Anterior cingulate cortex (tissue), 58 donors: Measurements from ENCODE around the gene LHFPL6.
A peak's percentile ranks its signal among the peaks of the same experiment; 100 is the strongest.

Source experiments
- DNase-seq, 58 donors: peaks; one replicate each; lab custom pipeline; 2025; lab: John Stamatoyannopoulos, UW

Gene LHFPL6

GRCh38 chr13:39422845-39423565 is 180.0 kb downstream of the LHFPL6 start:
- DNase-seq: no peak

GRCh38 chr13:39419876-39420275 is 183.1 kb downstream of the LHFPL6 start:
- DNase-seq: no peak

GRCh38 chr13:39419068-39419467 is 183.9 kb downstream of the LHFPL6 start:
- peak in 1 of 58 donors; percentile 34 for DNase-seq

DNA sequence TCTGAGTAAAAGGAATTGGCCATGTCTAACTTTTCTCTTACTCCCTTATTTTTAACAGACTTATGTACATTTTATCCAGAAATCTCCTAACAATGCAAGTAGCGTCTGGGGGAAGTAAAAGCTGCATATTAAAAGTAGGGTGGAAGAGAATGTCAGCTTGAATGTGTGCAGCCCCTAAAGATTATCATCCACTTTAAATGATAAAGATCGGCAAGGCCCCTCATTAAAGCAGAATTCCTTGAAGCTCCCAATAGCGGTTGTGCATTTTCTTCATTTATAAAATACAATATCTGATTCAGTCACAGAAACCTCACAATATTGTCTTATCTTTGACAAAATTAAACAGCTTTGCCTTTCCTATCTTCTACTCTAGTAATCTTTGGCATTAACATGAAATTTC is 184.6 kb downstream of the LHFPL6 start:
- DNase-seq: no peak

- peak in 14 of 58 donors; percentile 6 to 77 (median 21) for DNase-seq
Observed at GRCh38 chr13:39417643-39418042, 185.3 kb downstream of the LHFPL6 start.

- DNase-seq: peak in 10 of 58 donors; percentile 1 to 33 (median 9)
Observed at GRCh38 chr13:39417131-39417530, 185.9 kb downstream of the LHFPL6 start.

DNA sequence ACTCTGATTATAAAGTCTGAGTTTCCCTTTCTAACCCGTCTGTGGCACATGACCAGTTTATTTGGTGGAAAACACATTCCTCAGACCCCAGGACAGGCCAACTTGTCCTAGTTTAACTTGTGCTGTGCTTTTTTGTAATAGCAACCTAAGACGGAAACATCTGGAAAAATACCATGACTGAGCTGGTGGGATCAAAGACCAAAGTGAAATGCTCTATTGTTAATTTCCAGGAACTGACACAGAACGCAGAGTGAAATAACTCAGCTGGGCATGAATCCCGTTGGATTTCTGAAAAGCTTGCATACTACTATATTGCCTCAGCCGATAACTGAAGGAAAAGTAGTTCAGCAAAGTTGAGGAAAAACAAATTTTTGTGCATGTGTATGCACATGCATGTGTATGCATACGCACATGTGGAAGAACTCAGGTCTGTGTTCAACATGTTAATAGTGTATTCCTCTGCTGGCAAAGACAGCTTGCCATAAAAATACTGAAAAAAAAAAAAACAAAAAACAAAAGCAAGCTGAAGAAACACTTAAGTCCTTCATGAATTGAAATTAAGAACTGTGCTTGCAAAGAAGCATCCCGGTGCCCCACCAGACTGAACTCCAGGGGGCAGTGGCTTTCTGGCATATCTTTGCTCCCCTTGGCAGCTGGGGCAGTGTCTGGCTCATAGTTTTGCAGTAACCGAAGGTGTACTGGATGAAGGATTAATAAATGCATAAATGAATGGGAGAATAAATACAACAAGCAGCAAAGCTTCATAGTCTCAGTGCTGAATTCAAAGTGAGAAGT is 187.8 kb downstream of the LHFPL6 start:
- DNase-seq: peak in 32 of 58 donors; percentile 1 to 68 (median 18)

- DNase-seq: no peak
Observed at GRCh38 chr13:39414339-39414738, 188.7 kb downstream of the LHFPL6 start.

- DNase-seq: no peak
Observed at GRCh38 chr13:39411511-39411910, 191.5 kb downstream of the LHFPL6 start.

DNA sequence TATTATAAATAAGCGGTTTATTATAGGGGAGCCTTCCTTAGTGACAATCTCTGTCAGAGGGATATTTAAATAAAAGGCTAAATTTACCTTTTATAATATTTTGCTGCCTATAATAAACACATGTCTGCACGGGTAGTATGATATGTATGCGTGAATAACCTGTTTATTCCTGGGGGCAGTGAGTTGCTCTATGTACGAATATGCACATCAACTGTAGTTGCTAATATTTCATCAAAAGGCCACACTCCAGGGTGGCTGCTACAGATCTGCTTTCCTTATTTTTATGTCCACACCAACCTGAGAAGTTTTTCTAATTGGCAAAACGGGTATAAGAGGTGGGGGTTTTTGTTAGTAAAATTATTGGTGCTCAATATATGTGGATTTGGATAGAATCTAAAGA is 192.0 kb downstream of the LHFPL6 start:
- no peak for DNase-seq

GRCh38 chr13:39410096-39410901 is 192.7 kb downstream of the LHFPL6 start:
- peak in 1 of 58 donors; percentile 44 for DNase-seq

- DNase-seq: no peak
Observed at GRCh38 chr13:39408512-39408911, 194.5 kb downstream of the LHFPL6 start.

DNA sequence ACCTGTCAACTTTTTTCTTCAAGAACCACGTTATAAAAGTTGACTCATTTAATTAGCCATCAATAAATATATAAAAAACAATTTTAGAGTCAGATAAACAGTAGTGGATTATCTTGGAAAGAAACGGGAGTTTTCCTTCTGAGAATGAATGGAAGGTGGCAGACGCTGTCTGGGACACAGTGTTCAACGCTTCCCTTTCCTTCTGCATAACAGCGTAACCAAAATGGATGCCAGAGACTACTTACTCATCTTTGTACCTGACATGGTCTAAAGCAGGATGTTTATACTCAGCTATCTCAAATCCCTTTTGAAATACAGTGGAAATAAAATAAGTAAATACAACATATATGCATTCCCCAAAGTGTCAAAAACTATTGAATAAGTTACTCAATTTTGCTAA is 195.2 kb downstream of the LHFPL6 start:
- DNase-seq: no peak

GRCh38 chr13:39407138-39407537 is 195.9 kb downstream of the LHFPL6 start:
- DNase-seq: no peak

GRCh38 chr13:39406688-39407087 is 196.3 kb downstream of the LHFPL6 start:
- DNase-seq: no peak

GRCh38 chr13:39405596-39406205 is 197.3 kb downstream of the LHFPL6 start:
- no peak for DNase-seq

DNA sequence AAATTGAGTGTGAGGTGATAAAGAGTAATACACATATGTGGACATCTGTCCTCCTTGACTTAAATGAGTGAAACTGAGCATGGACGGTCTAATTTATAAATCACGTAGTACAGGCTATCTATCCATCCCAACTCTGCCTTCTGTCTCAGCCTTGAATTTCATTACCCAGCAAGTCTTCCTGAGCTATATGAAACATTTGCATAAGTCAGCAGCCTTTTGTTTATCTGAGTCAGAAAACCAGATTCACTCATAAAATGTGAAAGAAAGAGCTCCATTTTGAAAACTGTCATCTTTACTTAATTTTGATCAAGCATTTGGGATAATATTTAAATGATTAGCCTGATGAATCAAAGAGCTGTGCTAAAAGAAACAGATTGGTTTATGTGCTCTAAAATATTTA is 197.9 kb downstream of the LHFPL6 start:
- DNase-seq: no peak

DNA sequence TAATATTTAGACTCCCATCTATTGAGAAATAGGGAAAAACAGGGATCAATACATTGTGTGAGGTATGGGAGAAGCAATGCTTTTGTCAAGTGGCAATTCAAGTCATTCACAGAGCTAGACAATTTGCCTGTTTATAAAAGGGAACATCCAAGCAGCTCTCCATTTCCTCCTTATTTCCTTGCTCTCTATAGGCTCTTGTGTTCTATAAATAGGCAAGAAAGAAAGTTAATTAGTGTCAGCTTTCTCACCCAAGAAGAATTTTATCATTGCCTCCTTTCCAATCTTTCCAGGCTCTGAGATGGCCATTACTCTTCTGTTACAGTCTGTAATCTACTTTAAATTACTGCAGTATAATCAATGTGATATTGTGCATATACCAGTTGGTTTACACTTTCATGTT is 199.9 kb downstream of the LHFPL6 start:
- no peak for DNase-seq

DNA sequence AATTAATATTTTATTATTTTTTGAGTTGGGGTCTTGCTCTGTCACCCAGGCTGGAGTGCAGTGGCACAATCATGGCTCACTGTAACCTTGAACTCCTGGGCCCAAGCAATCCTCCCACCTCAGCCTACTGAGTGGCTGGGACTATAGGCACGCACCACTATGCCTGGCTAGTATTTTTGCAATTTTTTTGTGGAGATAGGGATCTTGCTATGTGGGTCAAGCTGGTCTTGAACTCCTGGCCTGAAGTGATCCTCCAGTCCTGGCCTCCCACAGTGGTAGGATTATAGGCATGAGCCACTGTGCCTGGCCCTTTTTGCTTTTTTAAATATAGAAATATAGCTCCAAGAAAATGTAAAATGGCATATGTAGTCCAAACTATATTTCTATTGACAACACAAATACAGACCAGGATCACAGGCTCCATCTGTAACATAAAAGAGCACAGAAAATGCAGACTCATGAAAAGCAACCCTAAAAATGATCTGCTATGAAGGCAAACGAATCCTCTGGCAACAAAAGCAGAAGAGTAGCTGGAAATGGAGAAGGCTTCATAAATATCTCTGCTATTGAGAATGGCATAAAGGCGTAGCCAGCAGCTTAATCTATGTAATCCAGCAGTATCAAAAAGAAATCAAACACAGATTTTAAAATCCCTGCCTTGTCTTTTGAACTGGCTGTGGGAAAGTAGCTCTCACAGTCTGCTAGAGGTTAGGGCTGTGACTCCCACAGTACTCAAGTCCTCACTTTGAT is 200.6 kb downstream of the LHFPL6 start:
- DNase-seq: no peak

- DNase-seq: no peak
Observed at GRCh38 chr13:39401756-39402155, 201.2 kb downstream of the LHFPL6 start.
